Naive thymus-derived CD4-positive, alpha-beta T cell (primary cell): ENCODE measurements around the gene SLC38A5. TPM values are rescaled to one million over a fixed set of nuclear protein-coding genes. Genes with fewer than 3 reads are reported as not detected.

Experiments used
- ATAC-seq: fragments of 150-1000 bp; cut with Tn5 transposase; 2 replicates; pipeline ENCODE4 v1.10.0; 2021; ENCODE audit warnings: mild to moderate bottlenecking, moderate library complexity
- CTCF ChIA-PET: fragments of 350-600 bp; sonication (Branson Sonifier 250); formaldehyde crosslinking; loops from one replicate; lab custom pipeline; 2021; ENCODE audit warnings: antibody characterized with exemption; lab: Charles Lee
- POLR2A ChIA-PET: fragments of 350-600 bp; sonication (Branson Sonifier 250); formaldehyde crosslinking; loops from one replicate; lab custom pipeline; 2021; ENCODE audit warnings: antibody characterized with exemption, inconsistent platforms; lab: Charles Lee
- DNase-seq, 9 donors: peaks; one replicate each; pipeline versions ENCODE4 v3.0.0 to v3.0.0-alpha.2; 2020 to 2022; ENCODE audit warnings: mixed read lengths in 1 of 9
- H3K27ac ChIP-seq: one replicate; pipeline ENCODE4 v1.7.0; 2013; ENCODE audit warnings: mild to moderate bottlenecking, low read depth, low read length, moderate library complexity
- H3K27me3 ChIP-seq, 2 donors: one replicate each; pipeline ENCODE4 v1.7.0; 2013; ENCODE audit warnings: low read length in 2 of 2, mild to moderate bottlenecking in 2 of 2, moderate library complexity in 2 of 2; ENCODE audit not compliant: control insufficient read depth in 2 of 2, insufficient read depth in 2 of 2
- H3K36me3 ChIP-seq, 3 experiments: 1 replicate in 2 of 3; 2 replicates in 1 of 3; pipeline ENCODE4 v1.7.0; 2013; ENCODE audit warnings: low read length in 3 of 3, mild to moderate bottlenecking in 3 of 3, moderate library complexity in 1 of 3; ENCODE audit not compliant: insufficient read depth in 3 of 3, control insufficient read depth in 2 of 3
- H3K4me1 ChIP-seq, 2 donors: one replicate each; pipeline ENCODE4 v1.7.0; 2013; ENCODE audit warnings: low read length in 2 of 2, mild to moderate bottlenecking in 2 of 2, moderate library complexity in 1 of 2; ENCODE audit not compliant: control insufficient read depth in 2 of 2, insufficient read depth in 2 of 2
- H3K4me3 ChIP-seq: 2 replicates; pipeline ENCODE4 v1.7.0; 2013; ENCODE audit warnings: mild to moderate bottlenecking, low read length
- H3K9me3 ChIP-seq, 3 experiments: 1 replicate in 2 of 3; 2 replicates in 1 of 3; pipeline ENCODE4 v1.7.0; 2013; ENCODE audit warnings: low read length in 3 of 3; ENCODE audit not compliant: control insufficient read depth in 2 of 3
- H3K27ac Mint-ChIP-seq, 9 donors: one replicate each; pipeline ENCODE4 v1.8.0; 2020 to 2022; ENCODE audit warnings: mixed read lengths in 9 of 9, mild to moderate bottlenecking in 8 of 9, moderate library complexity in 5 of 9, inconsistent platforms in 2 of 9
- H3K27me3 Mint-ChIP-seq, 5 donors: one replicate each; pipeline ENCODE4 v1.8.0; 2021 to 2022; ENCODE audit warnings: mixed read lengths in 5 of 5, mild to moderate bottlenecking in 1 of 5
- H3K36me3 Mint-ChIP-seq, 5 donors: one replicate each; pipeline ENCODE4 v1.8.0; 2020 to 2022; ENCODE audit warnings: mixed read lengths in 5 of 5, mild to moderate bottlenecking in 3 of 5, inconsistent platforms in 1 of 5
- H3K4me1 Mint-ChIP-seq, 7 donors: one replicate each; pipeline ENCODE4 v1.8.0; 2020 to 2022; ENCODE audit warnings: mixed read lengths in 7 of 7, mild to moderate bottlenecking in 3 of 7, inconsistent platforms in 1 of 7
- H3K4me3 Mint-ChIP-seq, 10 donors: one replicate each; pipeline ENCODE4 v1.8.0; 2020 to 2022; ENCODE audit warnings: mild to moderate bottlenecking in 10 of 10, mixed read lengths in 10 of 10, moderate library complexity in 6 of 10, inconsistent platforms in 2 of 10
- H3K9me3 Mint-ChIP-seq, 11 donors: one replicate each; pipeline ENCODE4 v1.8.0; 2020 to 2022; ENCODE audit warnings: mixed read lengths in 11 of 11, mild to moderate bottlenecking in 4 of 11, inconsistent platforms in 1 of 11, moderate library complexity in 1 of 11
- intact Hi-C, 2 donors: fragments of 100-400 bp; cut with micrococcal nuclease; formaldehyde crosslinking; loops; one replicate each; pipeline ENCODE4 v1.15.1; 2023
- polyA plus RNA-seq, 2 donors: library from polyadenylated mRNA; unstranded; fragments of 300-500 nt; fragmentation: Illumina TruSeq; gene quantifications; one replicate each; pipeline ENCODE4 v1.2.3, GENCODE V29; 2021
- total RNA-seq, 6 experiments: library from RNA in 5 of 6; stranded (reverse) in 5 of 6; gene quantifications; 1 replicate in 5 of 6; 2 replicates in 1 of 6; pipeline ENCODE4 v1.2.3 and lab custom pipeline; 2021 to 2026

SLC38A5 gene
- total and polyA plus RNA-seq, 7 experiments from 2014 or later: 9.4 to 75.5 (median 14.8) TPM

GRCh38 chrX:48514126-48514806 lies 44.2 kb upstream of the SLC38A5 start:
- Histone ChIP-seq H3K27ac (no peak overlapping the region), H3K4me3 (no peak overlapping the region), H3K36me3 (peaks cover 0 to 8% (median 0%) of the 10 kb centered on the region in 3 experiments), H3K27me3 (no peaks in the 10 kb centered on the region), H3K4me1 (peaks cover 3 to 8% of the 10 kb centered on the region in 2 donors), H3K9me3 (no peaks in the 10 kb centered on the region)
- ChIA-PET CTCF (no interaction called here), POLR2A (interaction anchor here (1.2 kb wide), 1 partner anchor 12 kb away, joined by 3 read pairs; no protein-coding TSS in a partner anchor)
- Mint-ChIP-seq H3K9me3 (peaks cover 0 to 2% (median 0%) of the 10 kb centered on the region in 11 donors), H3K36me3 (peaks cover 0 to 7% (median 0%) of the 10 kb centered on the region in 5 donors), H3K27ac (no peak overlapping the region), H3K4me3 (no peak overlapping the region), H3K27me3 (no peaks in the 10 kb centered on the region), H3K4me1 (peaks cover 13 to 39% (median 17%) of the 10 kb centered on the region in 7 donors)
- ATAC-seq (no peak), DNase-seq (no peak)
- intact Hi-C loops: no loop called here

GRCh38 chrX:48513670-48514069 lies 43.6 kb upstream of the SLC38A5 start:
- Mint-ChIP-seq H3K9me3 (peaks cover 0 to 2% (median 0%) of the 10 kb centered on the region in 11 donors), H3K27me3 (no peaks in the 10 kb centered on the region), H3K36me3 (peaks cover 0 to 7% (median 0%) of the 10 kb centered on the region in 5 donors), H3K27ac (no peak overlapping the region), H3K4me3 (no peak overlapping the region), H3K4me1 (peaks cover 13 to 38% (median 16%) of the 10 kb centered on the region in 7 donors)
- no peak overlapping the region for H3K27ac ChIP-seq
- ChIA-PET POLR2A (no interaction called here), CTCF (interaction anchor here (0.6 kb wide), 1 partner anchor 654 kb away, joined by 3 read pairs; no protein-coding TSS in a partner anchor)
- intact Hi-C loops: no loop called here
- DNase-seq: no peak
- no peak overlapping the region for H3K4me3 ChIP-seq
- H3K4me1 ChIP-seq: peaks cover 4 to 8% of the 10 kb centered on the region in 2 donors
- H3K27me3 ChIP-seq: no peaks in the 10 kb centered on the region
- no peak for ATAC-seq
- peaks cover 0 to 8% (median 0%) of the 10 kb centered on the region in 3 experiments for H3K36me3 ChIP-seq
- H3K9me3 ChIP-seq: no peaks in the 10 kb centered on the region

- Histone ChIP-seq H3K4me1 (peaks cover 4 to 8% of the 10 kb centered on the region in 2 donors), H3K4me3 (no peak overlapping the region), H3K27me3 (no peaks in the 10 kb centered on the region), H3K27ac (no peak overlapping the region), H3K36me3 (peaks cover 0 to 8% (median 0%) of the 10 kb centered on the region in 3 experiments), H3K9me3 (no peaks in the 10 kb centered on the region)
- POLR2A ChIA-PET: no interaction called here
- intact Hi-C loops: no loop called here
- peaks cover 0 to 2% (median 0%) of the 10 kb centered on the region in 11 donors for H3K9me3 Mint-ChIP-seq
- ATAC-seq (no peak), DNase-seq (no peak)
- no peak overlapping the region for H3K4me3 Mint-ChIP-seq
- CTCF ChIA-PET: no interaction called here
- no peak overlapping the region for H3K27ac Mint-ChIP-seq
- no peaks in the 10 kb centered on the region for H3K27me3 Mint-ChIP-seq
- H3K4me1 Mint-ChIP-seq: peaks cover 15 to 38% (median 17%) of the 10 kb centered on the region in 7 donors
- H3K36me3 Mint-ChIP-seq: peaks cover 0 to 7% (median 0%) of the 10 kb centered on the region in 5 donors
Measured at GRCh38 chrX:48512371-48512935, 42.4 kb upstream of the SLC38A5 start.

GRCh38 chrX:48511560-48511959 lies 41.5 kb upstream of the SLC38A5 start:
- peaks cover 0 to 7% (median 0%) of the 10 kb centered on the region in 5 donors for H3K36me3 Mint-ChIP-seq
- Histone ChIP-seq H3K4me3 (no peak overlapping the region), H3K27me3 (no peaks in the 10 kb centered on the region), H3K36me3 (peaks cover 0 to 8% (median 0%) of the 10 kb centered on the region in 3 experiments), H3K4me1 (peaks cover 4 to 8% of the 10 kb centered on the region in 2 donors), H3K9me3 (no peaks in the 10 kb centered on the region), H3K27ac (no peak overlapping the region)
- no peak overlapping the region for H3K27ac Mint-ChIP-seq
- H3K4me1 Mint-ChIP-seq: peaks cover 15 to 31% (median 16%) of the 10 kb centered on the region in 7 donors
- H3K4me3 Mint-ChIP-seq: peak overlapping the region in 2 of 10 donors; percentile 48 to 68
- POLR2A ChIA-PET: no interaction called here
- intact Hi-C loops: loop anchor here in 1 of 2 donors (1.0 kb wide), 1 partner anchor 428 kb away; no protein-coding TSS in a partner anchor
- H3K9me3 Mint-ChIP-seq: peaks cover 0 to 2% (median 0%) of the 10 kb centered on the region in 11 donors
- ATAC-seq (no peak), DNase-seq (no peak)
- no peaks in the 10 kb centered on the region for H3K27me3 Mint-ChIP-seq
- CTCF ChIA-PET: no interaction called here

- POLR2A ChIA-PET: interaction anchor here (0.8 kb wide), 1 partner anchor 12 kb away, joined by 3 read pairs; the partner anchor contains the start of gene EBP
- peak overlapping the region; percentile 78 to 93 (median 86) for H3K27ac Mint-ChIP-seq
Measured at GRCh38 chrX:48509619-48510018, 39.6 kb upstream of the SLC38A5 start.

GRCh38 chrX:48509245-48509590 lies 39.2 kb upstream of the SLC38A5 start:
- peak overlapping the region; percentile 85 for H3K27ac ChIP-seq
- H3K4me1 Mint-ChIP-seq: peaks cover 10 to 28% (median 16%) of the 10 kb centered on the region in 7 donors
- H3K27me3 ChIP-seq: no peaks in the 10 kb centered on the region
- ATAC-seq (peak; percentile 40), DNase-seq (peak in 1 of 9 donors; percentile 44)
- peak overlapping the region; percentile 82 to 95 (median 91) for H3K4me3 Mint-ChIP-seq
- ChIA-PET CTCF (no interaction called here), POLR2A (interaction anchor here (1.7 kb wide), 1 partner anchor 30 kb away, joined by 8 read pairs; the partner anchor contains the start of gene TBC1D25)
- no peaks in the 10 kb centered on the region for H3K36me3 ChIP-seq
- H3K27me3 Mint-ChIP-seq: no peaks in the 10 kb centered on the region
- H3K27ac Mint-ChIP-seq: peak overlapping the region; percentile 78 to 93 (median 86)
- peaks cover 0 to 2% (median 0%) of the 10 kb centered on the region in 11 donors for H3K9me3 Mint-ChIP-seq
- intact Hi-C loops: loop anchor here in 1 of 2 donors (5.0 kb wide), 1 partner anchor 42 kb away; no protein-coding TSS in a partner anchor
- H3K4me3 ChIP-seq: peak overlapping the region; percentile 71
- no peaks in the 10 kb centered on the region for H3K9me3 ChIP-seq
- H3K36me3 Mint-ChIP-seq: peaks cover 0 to 7% (median 0%) of the 10 kb centered on the region in 5 donors
- H3K4me1 ChIP-seq: peaks cover 4 to 8% of the 10 kb centered on the region in 2 donors

More at GRCh38 chrX:48509619-48510018, 39.6 kb upstream of the SLC38A5 start:
- Mint-ChIP-seq H3K4me3 (peak overlapping the region; percentile 82 to 95 (median 91)), H3K9me3 (peaks cover 0 to 2% (median 0%) of the 10 kb centered on the region in 11 donors), H3K36me3 (peaks cover 0 to 7% (median 0%) of the 10 kb centered on the region in 5 donors), H3K4me1 (peaks cover 10 to 28% (median 16%) of the 10 kb centered on the region in 7 donors), H3K27me3 (no peaks in the 10 kb centered on the region)
- no peaks in the 10 kb centered on the region for H3K27me3 ChIP-seq
- DNase-seq: no peak
- no peaks in the 10 kb centered on the region for H3K9me3 ChIP-seq
- H3K36me3 ChIP-seq: peaks cover 0 to 1% (median 0%) of the 10 kb centered on the region in 3 experiments
- peak; percentile 2 for ATAC-seq
- H3K27ac ChIP-seq: peak overlapping the region; percentile 85
- intact Hi-C loops: loop anchor here in 1 of 2 donors (5.0 kb wide), 1 partner anchor 42 kb away; no protein-coding TSS in a partner anchor
- peaks cover 4 to 8% of the 10 kb centered on the region in 2 donors for H3K4me1 ChIP-seq
- H3K4me3 ChIP-seq: peak overlapping the region; percentile 71
- CTCF ChIA-PET: no interaction called here
